SK-N-SH (cell line): ENCODE data around the gene KIF3B. TPM values are rescaled to one million over a fixed set of nuclear protein-coding genes. Genes with fewer than 3 reads are reported as not detected.

ENCODE experiments used
- CTCF ChIA-PET: fragments of 300-600, 350-600 bp; formaldehyde crosslinking; extraction: SDS; loops from one replicate; lab custom pipeline; 2021; lab: Yijun Ruan, JAX
- POLR2A ChIA-PET: fragments of 350-600 bp; sonication (Branson Sonifier 250); formaldehyde crosslinking; extraction: SDS; loops from one replicate; lab custom pipeline; 2020; ENCODE audit warnings: antibody characterized with exemption, inconsistent platforms; lab: Yijun Ruan, JAX
- DNase-seq: peaks from one replicate; pipeline ENCODE4 v3.0.0; 2012
- H2AFZ ChIP-seq: fragments of 200-600 bp; sonication (generic); 2 replicates; pipeline ENCODE4 v1.8.1; 2016; ENCODE audit warnings: antibody characterized with exemption, mild to moderate bottlenecking, low read depth
- H3F3A ChIP-seq: fragments of 200-600 bp; sonication (generic); replicated peaks from 2 replicates; pipeline ENCODE3; 2016; ENCODE audit warnings: antibody characterized with exemption, mild to moderate bottlenecking; ENCODE audit not compliant: insufficient read depth
- H3K27ac ChIP-seq, 2 experiments: fragments of 200-500 bp in 1 of 2; fragments of 200-600 bp in 1 of 2; sonication (Bioruptor generic) in 1 of 2; sonication (generic), shearing (Covaris generic) in 1 of 2; 2 replicates each; pipeline versions ENCODE4 v1.5.1 to v1.6.1; 2014 to 2016; ENCODE audit warnings: low read depth in 2 of 2, inconsistent platforms in 1 of 2, low read length in 1 of 2, mild to moderate bottlenecking in 1 of 2, mixed read lengths in 1 of 2
- H3K27me3 ChIP-seq: fragments of 200-600 bp; sonication (generic), shearing (Covaris generic); 2 replicates; pipeline ENCODE4 v1.6.1; 2016; ENCODE audit warnings: mixed run types; ENCODE audit not compliant: insufficient read depth
- H3K36me3 ChIP-seq, 2 experiments: fragments of 200-500 bp in 1 of 2; fragments of 200-600 bp in 1 of 2; sonication (Bioruptor generic) in 1 of 2; sonication (generic) in 1 of 2; replicated peaks in 1 of 2; 2 replicates each; pipeline versions ENCODE3 to v1.5.1; 2014 to 2016; ENCODE audit warnings: low read length in 1 of 2, mild to moderate bottlenecking in 1 of 2; ENCODE audit not compliant: insufficient read depth in 2 of 2, control insufficient read depth in 1 of 2
- H3K4me1 ChIP-seq, 2 experiments: fragments of 200-500 bp in 1 of 2; fragments of 200-600 bp in 1 of 2; sonication (Bioruptor generic) in 1 of 2; sonication (generic), shearing (Covaris generic) in 1 of 2; 2 replicates each; pipeline versions ENCODE4 v1.5.1 to v1.6.1; 2014 to 2016; ENCODE audit warnings: low read depth in 1 of 2, low read length in 1 of 2, mixed run types in 1 of 2; ENCODE audit not compliant: insufficient read depth in 2 of 2, control insufficient read depth in 1 of 2
- H3K4me2 ChIP-seq: fragments of 200-600 bp; sonication (generic), shearing (Covaris generic); 2 replicates; pipeline ENCODE4 v1.6.1; 2017; ENCODE audit warnings: mixed run types
- H3K4me3 ChIP-seq, 2 experiments: fragments of 200-500 bp in 1 of 2; fragments of 200-600 bp in 1 of 2; sonication (Bioruptor generic) in 1 of 2; sonication (generic), shearing (Covaris generic) in 1 of 2; 2 replicates each; pipeline versions ENCODE4 v1.5.1 to v1.8.1; 2014 to 2016; ENCODE audit warnings: low read depth in 2 of 2, inconsistent platforms in 1 of 2, low read length in 1 of 2, mild to moderate bottlenecking in 1 of 2, mixed read lengths in 1 of 2, moderate library complexity in 1 of 2
- H3K79me2 ChIP-seq: fragments of 200-600 bp; sonication (generic); 2 replicates; pipeline ENCODE4 v1.8.1; 2017; ENCODE audit warnings: mild to moderate bottlenecking; ENCODE audit not compliant: insufficient read depth
- H3K9ac ChIP-seq: fragments of 200-600 bp; sonication (generic); 2 replicates; pipeline ENCODE4 v1.6.1; 2017; ENCODE audit warnings: mixed run types
- H3K9me2 ChIP-seq: fragments of 200-600 bp; sonication (generic); 2 replicates; pipeline ENCODE4 v1.6.1; 2017; ENCODE audit warnings: mixed run types
- H3K9me3 ChIP-seq: fragments of 200-600 bp; sonication (generic); 2 replicates; pipeline ENCODE4 v1.6.1; 2017; ENCODE audit warnings: mixed run types, mild to moderate bottlenecking, moderate library complexity
- H4K20me1 ChIP-seq: fragments of 200-600 bp; sonication (generic); 2 replicates; pipeline ENCODE4 v1.6.1; 2017; ENCODE audit warnings: mild to moderate bottlenecking, mixed run types; ENCODE audit not compliant: insufficient read depth
- CTCF ChIP-seq: fragments of 200-600 bp; sonication (generic); IDR thresholded peaks from 2 replicates; pipeline ENCODE4 v1.6.1; 2017; ENCODE audit warnings: antibody characterized with exemption, mild to moderate bottlenecking, moderate library complexity
- EZH2phosphoT487 ChIP-seq: fragments of 200-600 bp; sonication (generic); IDR thresholded peaks from 2 replicates; pipeline ENCODE4 v1.6.1; 2017; ENCODE audit warnings: low read depth, mixed run types, mild to moderate bottlenecking, antibody characterized with exemption, moderate library complexity, borderline replicate concordance
- IRF3 ChIP-seq: fragments of 150-350 bp; IDR thresholded peaks from 2 replicates; pipeline ENCODE4 v1.6.1; 2016; ENCODE audit warnings: mild to moderate bottlenecking, low read depth, low read length
- NFIC ChIP-seq: IDR thresholded peaks from 2 replicates; pipeline ENCODE4 v1.4.0; 2012; ENCODE audit warnings: borderline replicate concordance
- POLR2AphosphoS5 ChIP-seq: IDR thresholded peaks from 2 replicates; pipeline ENCODE4 v1.6.1; 2012; ENCODE audit warnings: low read depth, low read length
- REST ChIP-seq: IDR thresholded peaks from 2 replicates; pipeline ENCODE4 v1.6.1; 2012; ENCODE audit warnings: mild to moderate bottlenecking, low read depth, low read length, moderate library complexity
- RFX5 ChIP-seq: IDR thresholded peaks from 2 replicates; pipeline ENCODE4 v1.6.1; 2012; ENCODE audit warnings: mild to moderate bottlenecking, improper control_type of control experiment, low read length
- WGBS: methylation state at CpG from one replicate; pipeline ENCODE4 v1.1.6; 2017; ENCODE audit warnings: low lambda C conversion rate; 5-methylcytosine and 5-hydroxymethylcytosine counted together
- polyA plus RNA-seq, 3 experiments: library from polyadenylated mRNA; depleted of rRNA; stranded (reverse); fragments of >200 nt; gene quantifications; 2 replicates each; pipeline ENCODE4 v1.2.3, GENCODE V29; 2012

The KIF3B gene
- polyA plus RNA-seq, 1 of the 3 experiments (the other 2 are of a cell fraction), result 18.6 TPM

- TF ChIP-seq CTCF, result no peak
- no peak for TF ChIP-seq POLR2AphosphoS5
- no peak for TF ChIP-seq IRF3
These were observed 90.9 kb downstream of the KIF3B start (continued) for GRCh38 chr20:32368323-32368722.

- Histone ChIP-seq H3K27me3 (no peaks in the 10 kb centered on the region), H3K4me1 (peaks cover 9 to 20% of the 10 kb centered on the region in 2 experiments; a peak in 3 of 4 replicates), H3K9me2 (no peaks in the 10 kb centered on the region), H3K4me3 (no peak overlapping the region), H3K36me3 (peaks cover 25 to 47% of the 10 kb centered on the region in 2 experiments), H3K27ac (peak overlapping the region in 1 of 2 experiments; percentile 21; a peak in 1 of 4 replicates), H3F3A (peaks cover 11% of the 10 kb centered on the region), H3K79me2 (peaks cover 100% of the 10 kb centered on the region), H3K9me3 (no peaks in the 10 kb centered on the region), H3K4me2 (no peak overlapping the region), H3K9ac (no peak overlapping the region), H2AFZ (no peak overlapping the region), H4K20me1 (peaks cover 77% of the 10 kb centered on the region)
- 87% methylated on average over 6 of the region's 6 CpGs for WGBS
- POLR2A ChIA-PET, result no interaction called here
- DNase-seq, result no peak
- CTCF ChIA-PET, result interaction anchor here (1.3 to 1.9 kb wide), 2 partner anchors 31 to 153 kb away, joined by 3 to 4 read pairs; no protein-coding TSS in a partner anchor
- no peak for TF ChIP-seq EZH2phosphoT487
- no peak for TF ChIP-seq REST
- no peak for TF ChIP-seq RFX5
- no peak for TF ChIP-seq NFIC
These were observed 91.5 kb downstream of the KIF3B start for GRCh38 chr20:32368925-32369324.
